Neural progenitor cell (in vitro differentiated cells): Measurements from ENCODE around the gene ITPR3.

ENCODE experiments used
- EZH2 ChIP-seq: fragments of 200-600 bp; sonication (generic); IDR thresholded peaks from 2 replicates; pipeline ENCODE4 v1.6.1; 2017; ENCODE audit warnings: antibody characterized with exemption, mild to moderate bottlenecking, moderate library complexity
- TF ChIP-seq, protein P1 (sequence below): fragments of 200-600 bp; sonication (generic); IDR thresholded peaks from 2 replicates; pipeline ENCODE4 v1.5.1; 2017; ENCODE audit warnings: antibody characterized with exemption, mild to moderate bottlenecking

DNA sequence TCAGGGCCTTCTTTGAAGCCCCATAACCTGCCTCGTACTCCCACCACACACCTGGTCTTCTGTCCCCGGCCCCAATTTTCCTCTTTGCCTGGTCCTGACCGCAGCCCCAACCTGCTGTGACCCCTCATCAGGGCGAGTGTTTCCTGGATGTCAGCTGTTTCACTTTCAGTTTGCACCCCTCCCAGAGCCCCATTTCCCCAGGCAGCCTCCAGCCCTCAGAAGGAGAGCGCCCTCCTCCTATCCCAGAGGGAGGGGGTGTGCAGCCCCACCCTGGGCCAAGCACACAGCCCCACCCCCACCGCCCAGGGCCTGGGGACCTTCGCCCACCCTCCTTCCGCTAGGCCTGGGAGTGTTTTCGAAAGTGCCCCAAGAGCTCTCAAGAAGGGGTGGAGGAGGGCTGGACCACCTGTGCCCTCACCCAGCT, 42.5 kb upstream of the ITPR3 start:
- TF ChIP-seq, protein P1, sequence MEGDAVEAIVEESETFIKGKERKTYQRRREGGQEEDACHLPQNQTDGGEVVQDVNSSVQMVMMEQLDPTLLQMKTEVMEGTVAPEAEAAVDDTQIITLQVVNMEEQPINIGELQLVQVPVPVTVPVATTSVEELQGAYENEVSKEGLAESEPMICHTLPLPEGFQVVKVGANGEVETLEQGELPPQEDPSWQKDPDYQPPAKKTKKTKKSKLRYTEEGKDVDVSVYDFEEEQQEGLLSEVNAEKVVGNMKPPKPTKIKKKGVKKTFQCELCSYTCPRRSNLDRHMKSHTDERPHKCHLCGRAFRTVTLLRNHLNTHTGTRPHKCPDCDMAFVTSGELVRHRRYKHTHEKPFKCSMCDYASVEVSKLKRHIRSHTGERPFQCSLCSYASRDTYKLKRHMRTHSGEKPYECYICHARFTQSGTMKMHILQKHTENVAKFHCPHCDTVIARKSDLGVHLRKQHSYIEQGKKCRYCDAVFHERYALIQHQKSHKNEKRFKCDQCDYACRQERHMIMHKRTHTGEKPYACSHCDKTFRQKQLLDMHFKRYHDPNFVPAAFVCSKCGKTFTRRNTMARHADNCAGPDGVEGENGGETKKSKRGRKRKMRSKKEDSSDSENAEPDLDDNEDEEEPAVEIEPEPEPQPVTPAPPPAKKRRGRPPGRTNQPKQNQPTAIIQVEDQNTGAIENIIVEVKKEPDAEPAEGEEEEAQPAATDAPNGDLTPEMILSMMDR = no peak
- no peak for TF ChIP-seq EZH2
